AG04450 (cell line): ENCODE results near the gene AHR. TPM values are rescaled to one million over a fixed set of nuclear protein-coding genes. Genes with fewer than 3 reads are reported as not detected.
A peak's percentile ranks its signal among the peaks of the same experiment; 100 is the strongest.

ENCODE experiments used
- CTCF ChIA-PET: fragments of 300-600, 350-600 bp; formaldehyde crosslinking; extraction: SDS; loops from one replicate; lab custom pipeline; 2022; ENCODE audit warnings: antibody characterized with exemption, inconsistent platforms; lab: Charles Lee
- POLR2A ChIA-PET: fragments of 350-600 bp; formaldehyde crosslinking; extraction: SDS; loops from one replicate; lab custom pipeline; 2021; ENCODE audit warnings: antibody characterized with exemption, inconsistent platforms; lab: Yijun Ruan, JAX
- DNase-seq: peaks from one replicate; pipeline ENCODE4 v3.0.0-alpha.2; 2011; ENCODE audit warnings: low read depth, low spot score
- H3K27ac ChIP-seq: one replicate; pipeline ENCODE4 v1.5.1; 2012; ENCODE audit warnings: low read depth, low read length, control low read depth
- H3K27me3 ChIP-seq: one replicate; pipeline ENCODE4 v1.6.0; 2012; ENCODE audit warnings: low read length; ENCODE audit not compliant: control insufficient read depth, insufficient read depth
- H3K4me3 ChIP-seq: 2 replicates; pipeline ENCODE4 v1.5.1; 2011; ENCODE audit warnings: mild to moderate bottlenecking, low read depth, low read length, control low read depth
- H3K9me3 ChIP-seq: 2 replicates; pipeline ENCODE4 v1.5.1; 2012; ENCODE audit warnings: low read length; ENCODE audit not compliant: control insufficient read depth, insufficient read depth
- CTCF ChIP-seq: IDR thresholded peaks from 2 replicates; pipeline ENCODE4 v1.5.1; 2011; ENCODE audit warnings: low read depth, low read length, control low read depth, inconsistent platforms
- polyA plus RNA-seq: library from polyadenylated mRNA; depleted of rRNA; stranded (reverse); fragments of >200 nt; gene quantifications from 2 replicates; pipeline ENCODE4 v1.2.3, GENCODE V29; 2011

Gene AHR
- polyA plus RNA-seq, 1 experiment: 9.8 TPM

GRCh38 chr7:17301471-17302456 is 3.3 kb downstream of the AHR start:
- H3K4me3 ChIP-seq: peak overlapping the region; percentile 35; the same call in 1 of the 2 replicates

GRCh38 chr7:17302575-17303142 is 4.2 kb downstream of the AHR start:
- POLR2A ChIA-PET: no interaction called here
- H3K9me3 ChIP-seq: no peaks in the 10 kb centered on the region
- no peak for TF ChIP-seq CTCF
- no peak for DNase-seq
- CTCF ChIA-PET: interaction anchor here (0.7 to 3.1 kb wide), 8 partner anchors 16 to 411 kb away, joined by 3 to 45 read pairs (median 6); no protein-coding TSS in a partner anchor
- H3K4me3 ChIP-seq: no peak overlapping the region
- H3K27ac ChIP-seq: no peak overlapping the region
- no peaks in the 10 kb centered on the region for H3K27me3 ChIP-seq

More at GRCh38 chr7:17301471-17302456, 3.3 kb downstream of the AHR start:
- POLR2A ChIA-PET: no interaction called here
- peak; percentile 63 for TF ChIP-seq CTCF
- Histone ChIP-seq H3K9me3 (no peaks in the 10 kb centered on the region), H3K27me3 (no peaks in the 10 kb centered on the region), H3K27ac (no peak overlapping the region)
- no peak for DNase-seq
- CTCF ChIA-PET: interaction anchor here (0.6 to 3.1 kb wide), 36 partner anchors 8 to 708 kb away, joined by 3 to 45 read pairs (median 4); no protein-coding TSS in a partner anchor

GRCh38 chr7:17304926-17305325 is 6.5 kb downstream of the AHR start:
- ChIA-PET CTCF (interaction anchor here (1.8 kb wide), 1 partner anchor 322 kb away, joined by 8 read pairs; no protein-coding TSS in a partner anchor), POLR2A (no interaction called here)
- H3K4me3 ChIP-seq: no peak overlapping the region
- no peak for TF ChIP-seq CTCF
- H3K9me3 ChIP-seq: no peaks in the 10 kb centered on the region
- no peak overlapping the region for H3K27ac ChIP-seq
- DNase-seq: peak; percentile 51
- no peaks in the 10 kb centered on the region for H3K27me3 ChIP-seq

- ChIA-PET CTCF (interaction anchor here (0.7 to 4.9 kb wide), 3 partner anchors 323 to 346 kb away, joined by 3 to 25 read pairs (median 8); no protein-coding TSS in a partner anchor), POLR2A (interaction anchor here (0.7 kb wide), 1 partner anchor 196 kb away, joined by 3 read pairs; no protein-coding TSS in a partner anchor)
- Histone ChIP-seq H3K9me3 (no peaks in the 10 kb centered on the region), H3K4me3 (no peak overlapping the region), H3K27ac (no peak overlapping the region), H3K27me3 (no peaks in the 10 kb centered on the region)
- DNase-seq: no peak
- no peak for TF ChIP-seq CTCF
Measured at GRCh38 chr7:17305387-17306171, 7.1 kb downstream of the AHR start.
